Neural cell (in vitro differentiated cells): ENCODE results near the gene MINDY4. TPM values are rescaled to one million over a fixed set of nuclear protein-coding genes. Genes with fewer than 3 reads are reported as not detected.

Experiments used
- H2AFZ ChIP-seq: fragments of 200-600, 300-800 bp; sonication (generic), shearing (Covaris generic); 2 replicates; pipeline ENCODE4 v1.6.0; 2014; ENCODE audit warnings: low read depth, mild to moderate bottlenecking, antibody characterized with exemption, low read length, moderate library complexity
- H3F3A ChIP-seq: fragments of 200-600 bp; shearing (Covaris generic); 2 replicates; pipeline ENCODE4 v1.6.1; 2016; ENCODE audit warnings: mild to moderate bottlenecking, moderate library complexity, mixed read lengths, antibody characterized with exemption, low read length; ENCODE audit not compliant: insufficient read depth, poor library complexity, severe bottlenecking
- H3K27ac ChIP-seq: fragments of 200-600, 300-800 bp; sonication (generic), shearing (Covaris generic); 2 replicates; pipeline ENCODE4 v1.5.1; 2014; ENCODE audit warnings: mild to moderate bottlenecking, low read length, moderate library complexity
- H3K27me3 ChIP-seq: fragments of 300-800, 200-600 bp; sonication (generic), shearing (Covaris generic); 2 replicates; pipeline ENCODE4 v1.6.0; 2014; ENCODE audit warnings: mild to moderate bottlenecking, low read depth, low read length, moderate library complexity; ENCODE audit not compliant: insufficient read depth
- H3K36me3 ChIP-seq: fragments of 300-800, 200-600 bp; sonication (generic), shearing (Covaris generic); 2 replicates; pipeline ENCODE4 v1.5.1; 2014; ENCODE audit warnings: mild to moderate bottlenecking, antibody characterized with exemption, low read length, moderate library complexity; ENCODE audit not compliant: insufficient read depth
- H3K4me2 ChIP-seq: fragments of 300-800, 200-600 bp; sonication (generic), shearing (Covaris generic); 2 replicates; pipeline ENCODE4 v1.6.0; 2014; ENCODE audit warnings: mild to moderate bottlenecking, low read length
- H3K4me3 ChIP-seq: fragments of 300-800, 200-600 bp; sonication (generic), shearing (Covaris generic); 2 replicates; pipeline ENCODE4 v1.5.1; 2014; ENCODE audit warnings: mild to moderate bottlenecking, low read length, moderate library complexity
- H3K79me2 ChIP-seq: fragments of 200-600 bp; shearing (Covaris generic); replicated peaks from 2 replicates; pipeline ENCODE4 v1.6.0; 2014; ENCODE audit warnings: mild to moderate bottlenecking, low read length, moderate library complexity; ENCODE audit not compliant: insufficient read depth
- H3K9ac ChIP-seq: fragments of 300-800, 200-600 bp; sonication (generic), shearing (Covaris generic); 2 replicates; pipeline ENCODE4 v1.6.1; 2016; ENCODE audit warnings: mild to moderate bottlenecking, low read length, mixed read lengths
- H3K9me2 ChIP-seq: fragments of 200-600 bp; shearing (Covaris generic); 2 replicates; pipeline ENCODE4 v1.6.1; 2016; ENCODE audit warnings: mild to moderate bottlenecking, low read length, mixed read lengths; ENCODE audit not compliant: insufficient read depth
- H3K9me3 ChIP-seq: fragments of 200-600, 300-800 bp; sonication (generic), shearing (Covaris generic); 2 replicates; pipeline ENCODE4 v1.6.1; 2016; ENCODE audit warnings: mild to moderate bottlenecking, mixed run types, low read length, moderate library complexity, mixed read lengths
- H4K20me1 ChIP-seq: fragments of 200-600 bp; shearing (Covaris generic); 2 replicates; pipeline ENCODE4 v1.6.1; 2016; ENCODE audit warnings: mild to moderate bottlenecking, mixed run types; ENCODE audit not compliant: insufficient read depth
- CTCF ChIP-seq: fragments of 450-650 bp; IDR thresholded peaks from 2 replicates; pipeline ENCODE4 v1.5.1; 2014; ENCODE audit warnings: antibody characterized with exemption, mild to moderate bottlenecking, moderate library complexity; ENCODE audit not compliant: poor library complexity, severe bottlenecking
- EP300 ChIP-seq: fragments of 450-650 bp; conservative IDR thresholded peaks from 2 replicates; pipeline ENCODE4 v1.6.1; 2014; ENCODE audit warnings: antibody characterized with exemption, mild to moderate bottlenecking, moderate library complexity; ENCODE audit not compliant: poor library complexity, severe bottlenecking
- EZH2 ChIP-seq: fragments of 200-600, 300-800 bp; shearing (Covaris generic), sonication (generic); IDR thresholded peaks from 2 replicates; pipeline ENCODE4 v1.6.1; 2014; ENCODE audit warnings: antibody characterized with exemption, low read length, borderline replicate concordance, mild to moderate bottlenecking; ENCODE audit not compliant: insufficient read depth, poor library complexity, severe bottlenecking
- MXI1 ChIP-seq: fragments of 450-650 bp; conservative IDR thresholded peaks from 2 replicates; pipeline ENCODE4 v1.6.1; 2014; ENCODE audit warnings: antibody characterized with exemption, mild to moderate bottlenecking; ENCODE audit not compliant: poor library complexity, severe bottlenecking
- POLR2AphosphoS5 ChIP-seq: IDR thresholded peaks from 2 replicates; pipeline ENCODE4 v1.6.1; 2012
- RAD21 ChIP-seq: fragments of 450-650 bp; conservative IDR thresholded peaks from 2 replicates; pipeline ENCODE4 v1.6.1; 2014; ENCODE audit warnings: antibody characterized with exemption, mild to moderate bottlenecking, moderate library complexity
- REST ChIP-seq: IDR thresholded peaks from 2 replicates; pipeline ENCODE4 v1.6.1; 2012; ENCODE audit warnings: borderline replicate concordance
- SMC3 ChIP-seq: fragments of 450-650 bp; conservative IDR thresholded peaks from 2 replicates; pipeline ENCODE4 v1.6.1; 2014; ENCODE audit warnings: antibody characterized with exemption, mild to moderate bottlenecking, moderate library complexity; ENCODE audit not compliant: poor library complexity
- TAF1 ChIP-seq: IDR thresholded peaks from 2 replicates; pipeline ENCODE4 v1.6.1; 2012; ENCODE audit warnings: low read depth
- polyA plus RNA-seq: library from polyadenylated mRNA; depleted of rRNA; stranded (reverse); fragments of >200 nt; gene quantifications from 2 replicates; pipeline ENCODE4 v1.2.3, GENCODE V29; 2014

The MINDY4 gene
- polyA plus RNA-seq, 1 donor from 2014 or later, result 1.0 TPM

GRCh38 chr7:30852744-30853288 is 81.6 kb downstream of the MINDY4 start:
- no peak overlapping the region for H3K27ac ChIP-seq
- no peak overlapping the region for H2AFZ ChIP-seq
- no peak overlapping the region for H3K9ac ChIP-seq
- no peaks in the 10 kb centered on the region for H3K79me2 ChIP-seq
- H3K4me3 ChIP-seq, result no peak overlapping the region
- H3K27me3 ChIP-seq, result no peaks in the 10 kb centered on the region
- H3K36me3 ChIP-seq, result no peaks in the 10 kb centered on the region
- H4K20me1 ChIP-seq, result no peaks in the 10 kb centered on the region
- no peak overlapping the region for H3K4me2 ChIP-seq
- TF ChIP-seq SMC3 (no peak), RAD21 (no peak), POLR2AphosphoS5 (no peak), EP300 (no peak), REST (no peak)
- H3K9me2 ChIP-seq, result no peaks in the 10 kb centered on the region
- no peaks in the 10 kb centered on the region for H3F3A ChIP-seq
- no peaks in the 10 kb centered on the region for H3K9me3 ChIP-seq

- H3K4me2 ChIP-seq, result no peak overlapping the region
- H3K36me3 ChIP-seq, result no peaks in the 10 kb centered on the region
- no peak overlapping the region for H3K4me3 ChIP-seq
- H3K9ac ChIP-seq, result no peak overlapping the region
- H3K27me3 ChIP-seq, result no peaks in the 10 kb centered on the region
- H3F3A ChIP-seq, result no peaks in the 10 kb centered on the region
- no peaks in the 10 kb centered on the region for H3K9me2 ChIP-seq
- H3K9me3 ChIP-seq, result no peaks in the 10 kb centered on the region
- TF ChIP-seq REST (no peak), MXI1 (no peak), EP300 (no peak), RAD21 (no peak), TAF1 (no peak), EZH2 (no peak), CTCF (no peak), SMC3 (no peak)
- H3K79me2 ChIP-seq, result no peaks in the 10 kb centered on the region
- H4K20me1 ChIP-seq, result no peaks in the 10 kb centered on the region
- no peak overlapping the region for H2AFZ ChIP-seq
- no peak overlapping the region for H3K27ac ChIP-seq
Observed at GRCh38 chr7:30853576-30853975, 82.4 kb downstream of the MINDY4 start.
